Measurements from ENCODE around the gene TAS1R1. TPM values are rescaled to one million over a fixed set of nuclear protein-coding genes. Genes with fewer than 3 reads are reported as not detected.

The TAS1R1 gene
- total RNA-seq, 3 donors from 2014 or later, result 0.16 TPM; not detected in 2

DNA sequence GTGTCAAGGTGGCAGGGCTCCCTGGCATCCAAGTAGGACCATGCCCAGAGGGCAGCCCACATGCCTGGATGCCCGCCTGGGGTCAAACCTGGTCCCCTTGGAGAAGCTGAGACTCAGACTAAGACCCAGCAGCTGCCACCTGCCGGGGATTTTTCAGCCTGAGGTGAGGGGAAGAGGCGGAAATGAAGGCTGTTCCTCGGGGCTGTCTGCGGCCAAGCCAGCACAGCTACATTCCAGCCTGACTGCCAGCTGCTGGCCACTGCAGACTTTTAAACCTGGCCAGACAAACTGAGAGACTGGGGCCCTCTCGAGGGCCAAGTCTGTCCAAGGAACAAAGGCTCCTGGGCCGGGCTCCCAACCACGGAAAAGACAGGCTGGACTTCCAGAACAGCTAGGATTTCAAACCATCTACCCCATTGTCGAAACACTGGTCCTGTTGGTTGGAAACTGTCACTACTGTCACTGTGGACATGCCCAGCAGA lies 41.7 kb upstream of the TAS1R1 start:
- DNase-seq (ENCODE audit: low spot score in 2 of 2), result peak in 1 of 2 donors; percentile 62
- TF ChIP-seq POLR2AphosphoS5 (IDR thresholded peaks at IDR 0.05), result no peak
- TF ChIP-seq, protein P1, sequence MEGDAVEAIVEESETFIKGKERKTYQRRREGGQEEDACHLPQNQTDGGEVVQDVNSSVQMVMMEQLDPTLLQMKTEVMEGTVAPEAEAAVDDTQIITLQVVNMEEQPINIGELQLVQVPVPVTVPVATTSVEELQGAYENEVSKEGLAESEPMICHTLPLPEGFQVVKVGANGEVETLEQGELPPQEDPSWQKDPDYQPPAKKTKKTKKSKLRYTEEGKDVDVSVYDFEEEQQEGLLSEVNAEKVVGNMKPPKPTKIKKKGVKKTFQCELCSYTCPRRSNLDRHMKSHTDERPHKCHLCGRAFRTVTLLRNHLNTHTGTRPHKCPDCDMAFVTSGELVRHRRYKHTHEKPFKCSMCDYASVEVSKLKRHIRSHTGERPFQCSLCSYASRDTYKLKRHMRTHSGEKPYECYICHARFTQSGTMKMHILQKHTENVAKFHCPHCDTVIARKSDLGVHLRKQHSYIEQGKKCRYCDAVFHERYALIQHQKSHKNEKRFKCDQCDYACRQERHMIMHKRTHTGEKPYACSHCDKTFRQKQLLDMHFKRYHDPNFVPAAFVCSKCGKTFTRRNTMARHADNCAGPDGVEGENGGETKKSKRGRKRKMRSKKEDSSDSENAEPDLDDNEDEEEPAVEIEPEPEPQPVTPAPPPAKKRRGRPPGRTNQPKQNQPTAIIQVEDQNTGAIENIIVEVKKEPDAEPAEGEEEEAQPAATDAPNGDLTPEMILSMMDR (IDR thresholded peaks at IDR 0.05), result peak in 1 of 3 donors; percentile 17
- Histone ChIP-seq H3K36me3 (no peaks in the 10 kb centered on the region), H3K9me3 (no peaks in the 10 kb centered on the region), H3K4me3 (no peak overlapping the region), H3K27ac (peak overlapping the region; percentile 64), H3K4me1 (peaks cover 0 to 6% of the 10 kb centered on the region in 2 donors), H3K27me3 (no peaks in the 10 kb centered on the region)
- intact Hi-C loops (cut with DNase I; ENCODE audit: low total_unique reads), result no loop called here

DNA sequence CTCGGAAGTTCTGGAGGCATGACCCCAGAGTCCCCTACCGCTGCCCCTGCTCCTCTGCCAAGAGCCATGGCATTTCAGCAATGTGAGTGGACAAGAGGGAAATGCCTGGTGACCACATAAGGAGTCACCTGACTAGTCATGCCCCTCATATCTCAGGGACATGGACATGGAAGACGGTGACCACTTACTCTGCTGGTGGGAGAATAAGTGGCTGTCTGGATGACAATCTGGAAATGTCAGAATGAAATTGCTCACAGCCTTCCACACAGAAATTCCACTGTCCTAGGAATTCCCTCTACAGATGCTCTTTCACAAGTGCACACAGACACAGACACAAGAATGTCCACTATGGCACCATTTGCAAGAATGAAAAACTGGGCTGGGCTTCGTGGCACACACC lies 39.3 kb upstream of the TAS1R1 start:
- Histone ChIP-seq H3K4me1 (peaks cover 6 to 19% of the 10 kb centered on the region in 2 donors), H3K4me3 (no peak overlapping the region), H3K9me3 (no peaks in the 10 kb centered on the region), H3K27me3 (no peaks in the 10 kb centered on the region), H3K36me3 (no peaks in the 10 kb centered on the region), H3K27ac (no peak overlapping the region)
- intact Hi-C loops (cut with DNase I; ENCODE audit: low total_unique reads), result no loop called here
- DNase-seq (ENCODE audit: low spot score in 2 of 2), result no peak
- TF ChIP-seq POLR2A (IDR thresholded peaks at IDR 0.05) (no peak), POLR2AphosphoS5 (IDR thresholded peaks at IDR 0.05) (no peak)

DNA sequence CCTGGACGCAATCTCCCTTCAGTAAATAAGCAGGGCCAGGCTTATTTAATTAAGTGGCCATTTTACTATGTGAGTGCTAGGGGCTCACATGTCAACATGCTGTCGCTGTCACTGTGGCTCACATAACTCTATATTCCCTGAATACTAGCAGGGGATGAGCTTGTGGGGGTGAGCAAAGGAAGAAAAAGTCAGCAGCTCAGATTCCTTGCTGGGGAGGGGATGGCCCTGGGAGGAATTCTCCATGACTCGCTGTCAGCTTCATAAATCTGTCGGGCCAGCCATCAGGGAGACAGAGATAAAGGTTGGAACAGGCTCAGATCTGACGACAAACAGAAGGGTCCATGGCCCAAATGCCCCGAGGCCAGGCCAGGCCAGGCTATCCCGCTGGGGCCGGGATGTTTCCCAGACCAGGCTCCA lies 37.7 kb upstream of the TAS1R1 start:
- Histone ChIP-seq H3K4me1 (peaks cover 6 to 19% of the 10 kb centered on the region in 2 donors), H3K4me3 (no peak overlapping the region), H3K9me3 (no peaks in the 10 kb centered on the region), H3K27ac (no peak overlapping the region), H3K27me3 (no peaks in the 10 kb centered on the region), H3K36me3 (no peaks in the 10 kb centered on the region)
- intact Hi-C loops (cut with DNase I; ENCODE audit: low total_unique reads), result no loop called here
- no peak for DNase-seq (ENCODE audit: low spot score in 2 of 2)
- TF ChIP-seq POLR2A (IDR thresholded peaks at IDR 0.05), result no peak
- TF ChIP-seq, protein P1 (IDR thresholded peaks at IDR 0.05), result no peak
- TF ChIP-seq POLR2AphosphoS5 (IDR thresholded peaks at IDR 0.05), result no peak

DNA sequence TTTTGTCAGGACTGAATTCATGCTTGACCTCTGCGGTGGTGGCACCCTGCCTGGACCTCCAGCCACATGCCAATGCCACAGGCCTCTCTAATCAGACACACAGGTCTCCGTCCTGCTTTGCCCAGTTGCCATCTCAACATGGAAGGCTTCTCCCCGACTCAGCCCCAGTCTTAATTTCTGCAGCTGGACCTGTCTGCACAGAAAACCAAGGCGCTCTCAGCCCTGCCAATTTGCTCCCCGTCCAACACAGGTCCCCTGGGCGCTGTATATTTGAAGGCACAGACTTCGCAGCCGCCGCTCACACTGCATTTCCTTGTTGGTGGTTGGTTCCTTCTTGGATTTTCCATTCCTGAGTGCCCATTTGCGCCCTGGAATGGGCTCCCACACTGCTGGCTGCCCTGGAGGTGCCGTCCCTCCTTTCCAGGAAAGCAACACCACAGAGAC lies 35.6 kb upstream of the TAS1R1 start:
- peak overlapping the region in 1 of 3 donors; percentile 1 for H3K4me3 ChIP-seq
- no peaks in the 10 kb centered on the region for H3K27me3 ChIP-seq
- TF ChIP-seq POLR2A (IDR thresholded peaks at IDR 0.05) (no peak), POLR2AphosphoS5 (IDR thresholded peaks at IDR 0.05) (no peak)
- DNase-seq (ENCODE audit: low spot score in 2 of 2), result no peak
- no peaks in the 10 kb centered on the region for H3K36me3 ChIP-seq
- intact Hi-C loops (cut with DNase I; ENCODE audit: low total_unique reads), result no loop called here
- peak overlapping the region; percentile 32 to 52 for H3K27ac ChIP-seq
- H3K4me1 ChIP-seq, result peaks cover 6 to 13% of the 10 kb centered on the region in 2 donors
- no peaks in the 10 kb centered on the region for H3K9me3 ChIP-seq

DNA sequence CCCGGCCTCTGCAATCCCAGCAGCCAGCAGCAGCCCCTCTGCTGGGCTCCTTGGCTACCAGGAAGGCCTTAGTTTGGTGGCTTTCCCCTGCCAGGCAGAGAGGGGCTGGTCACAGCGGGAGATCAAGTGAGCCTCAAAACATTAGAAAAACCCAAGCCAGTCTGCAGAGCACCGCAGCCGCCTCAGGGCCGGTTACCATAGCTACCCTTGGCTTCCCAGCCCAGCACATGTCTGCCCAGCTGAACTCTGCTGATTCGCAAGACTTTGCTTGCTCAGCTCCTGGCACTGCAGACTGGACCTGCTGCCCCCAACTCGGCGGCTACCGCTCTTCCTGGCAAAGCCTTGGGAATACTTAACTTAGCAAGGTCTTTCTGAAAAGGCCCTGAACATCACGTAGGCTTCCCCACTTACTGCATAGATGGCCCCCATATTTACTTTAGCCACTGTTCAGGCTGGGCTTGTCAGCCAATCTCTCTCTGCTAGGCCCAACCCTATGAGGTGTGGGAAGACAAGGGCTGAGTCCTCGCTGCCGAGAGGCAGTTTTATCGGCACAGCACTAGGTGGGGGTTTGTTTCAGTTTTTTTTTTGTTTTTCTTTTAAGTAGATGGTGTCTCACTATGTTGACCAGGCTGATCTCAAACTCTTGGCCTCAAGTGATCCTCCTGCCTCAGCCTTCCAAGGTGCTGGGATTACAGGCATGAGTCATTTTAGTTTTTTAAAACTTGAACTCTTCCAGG lies 35.0 kb upstream of the TAS1R1 start:
- no peaks in the 10 kb centered on the region for H3K36me3 ChIP-seq
- TF ChIP-seq POLR2A (IDR thresholded peaks at IDR 0.05), result no peak
- no peak for TF ChIP-seq POLR2AphosphoS5 (IDR thresholded peaks at IDR 0.05)
- TF ChIP-seq, protein P1 (IDR thresholded peaks at IDR 0.05), result no peak
- DNase-seq (ENCODE audit: low spot score in 2 of 2), result peak; percentile 55 to 80
- no peaks in the 10 kb centered on the region for H3K27me3 ChIP-seq
- no peaks in the 10 kb centered on the region for H3K9me3 ChIP-seq
- H3K4me3 ChIP-seq, result peak overlapping the region in 1 of 3 donors; percentile 1
- H3K4me1 ChIP-seq, result peaks cover 6 to 13% of the 10 kb centered on the region in 2 donors
- peak overlapping the region; percentile 32 to 52 for H3K27ac ChIP-seq
- intact Hi-C loops (cut with DNase I; ENCODE audit: low total_unique reads), result no loop called here

DNA sequence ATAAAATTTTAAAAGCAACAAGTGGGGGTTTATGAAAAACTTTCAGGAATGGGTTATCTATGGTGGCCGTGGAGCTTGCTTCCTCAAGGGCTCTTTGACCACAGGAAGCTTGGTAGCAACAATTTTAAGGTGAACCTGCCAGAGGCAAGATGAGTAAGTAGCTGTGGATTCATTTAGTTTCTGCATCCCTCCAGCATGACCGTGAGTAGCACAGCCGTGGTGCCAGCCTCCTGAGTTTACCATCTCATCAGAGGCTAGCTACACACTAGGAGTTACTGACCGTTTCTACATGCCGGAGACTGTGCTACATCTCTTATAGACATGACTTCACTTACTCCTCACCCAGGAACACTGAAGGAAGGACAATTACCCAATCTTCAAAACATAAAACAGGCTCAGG lies 33.6 kb upstream of the TAS1R1 start:
- H3K27me3 ChIP-seq, result no peaks in the 10 kb centered on the region
- no peak for TF ChIP-seq POLR2A (IDR thresholded peaks at IDR 0.05)
- TF ChIP-seq, protein P1 (IDR thresholded peaks at IDR 0.05), result no peak
- no peak for TF ChIP-seq POLR2AphosphoS5 (IDR thresholded peaks at IDR 0.05)
- DNase-seq (ENCODE audit: low spot score in 2 of 2), result no peak
- intact Hi-C loops (cut with DNase I; ENCODE audit: low total_unique reads), result no loop called here
- no peaks in the 10 kb centered on the region for H3K9me3 ChIP-seq
- H3K27ac ChIP-seq, result no peak overlapping the region
- H3K36me3 ChIP-seq, result no peaks in the 10 kb centered on the region
- H3K4me3 ChIP-seq, result no peak overlapping the region
- peaks cover 6 to 13% of the 10 kb centered on the region in 2 donors for H3K4me1 ChIP-seq

Measured in breast epithelium (tissue), 4 donors.